EH (cell line): Measurements from ENCODE around the gene DOCK9.
"Not testable (repeated sequence)": the region's sequence is repeated elsewhere in the genome, so short reads cannot be mapped to it uniquely, and the experiment has no call there.

Experiments
- DNase-seq: peaks from one replicate; pipeline ENCODE4 v3.0.0-alpha.2; 2015; ENCODE audit warnings: low read depth

The DOCK9 gene

DNA sequence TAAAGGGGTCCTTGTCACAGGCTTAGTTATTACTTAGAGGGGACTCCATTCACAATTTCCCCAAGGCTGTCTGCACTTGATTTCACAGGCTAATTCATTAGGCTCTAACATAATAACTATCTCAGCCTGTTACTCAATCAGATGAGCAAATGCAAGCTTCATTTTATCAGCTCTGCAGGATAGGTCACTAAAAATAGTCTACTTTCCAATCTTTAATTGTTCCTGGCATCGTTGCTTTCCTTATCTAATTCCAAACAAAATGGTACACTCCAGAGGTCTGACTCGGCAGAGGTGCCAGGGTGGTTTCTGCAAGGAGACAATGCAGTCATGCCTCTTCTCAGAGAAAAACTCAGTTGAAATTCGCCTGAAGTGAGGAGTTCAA lies 155.6 kb downstream of the DOCK9 start:
- DNase-seq: peak; percentile 73

DNA sequence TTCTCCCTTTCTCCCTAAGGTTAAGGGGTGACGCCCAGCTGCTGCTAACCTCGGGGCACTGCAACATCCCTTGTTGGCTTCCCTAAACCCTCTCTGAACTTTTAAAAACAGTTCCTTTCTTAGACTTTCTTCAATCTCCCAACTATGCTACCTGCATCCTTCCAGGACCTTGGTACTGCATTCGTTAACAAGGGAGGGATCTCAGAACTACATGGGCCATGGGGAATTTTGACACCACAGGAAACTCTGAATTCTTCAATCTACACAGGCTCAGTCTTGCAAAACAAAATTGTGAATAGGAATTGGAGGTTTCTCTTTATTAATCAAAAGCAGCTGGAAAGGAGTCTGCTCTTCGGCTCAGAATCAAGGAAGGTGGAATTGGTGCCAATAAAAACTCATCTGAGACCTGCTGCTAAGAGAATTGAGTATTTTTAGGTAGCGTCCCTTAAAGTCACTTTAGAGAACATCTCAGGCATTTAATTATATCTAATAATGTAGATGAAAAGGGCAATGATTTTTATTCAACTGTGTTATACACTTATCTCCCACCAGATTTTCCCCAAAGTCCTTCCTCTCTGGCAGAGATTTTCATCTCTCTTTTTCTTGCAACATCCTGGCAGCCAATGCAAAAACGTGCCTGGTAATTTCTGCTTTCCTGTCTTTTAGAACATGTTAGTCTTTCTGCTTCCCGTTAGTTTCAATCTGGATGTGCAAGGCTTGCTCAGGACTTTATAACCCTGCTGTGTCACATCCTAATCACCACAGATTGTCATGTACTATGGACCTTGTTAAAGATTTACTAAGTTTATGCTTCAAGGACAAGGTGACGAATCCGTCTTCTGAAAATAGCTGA lies 156.3 kb downstream of the DOCK9 start:
- DNase-seq: peak; percentile 58

DNA sequence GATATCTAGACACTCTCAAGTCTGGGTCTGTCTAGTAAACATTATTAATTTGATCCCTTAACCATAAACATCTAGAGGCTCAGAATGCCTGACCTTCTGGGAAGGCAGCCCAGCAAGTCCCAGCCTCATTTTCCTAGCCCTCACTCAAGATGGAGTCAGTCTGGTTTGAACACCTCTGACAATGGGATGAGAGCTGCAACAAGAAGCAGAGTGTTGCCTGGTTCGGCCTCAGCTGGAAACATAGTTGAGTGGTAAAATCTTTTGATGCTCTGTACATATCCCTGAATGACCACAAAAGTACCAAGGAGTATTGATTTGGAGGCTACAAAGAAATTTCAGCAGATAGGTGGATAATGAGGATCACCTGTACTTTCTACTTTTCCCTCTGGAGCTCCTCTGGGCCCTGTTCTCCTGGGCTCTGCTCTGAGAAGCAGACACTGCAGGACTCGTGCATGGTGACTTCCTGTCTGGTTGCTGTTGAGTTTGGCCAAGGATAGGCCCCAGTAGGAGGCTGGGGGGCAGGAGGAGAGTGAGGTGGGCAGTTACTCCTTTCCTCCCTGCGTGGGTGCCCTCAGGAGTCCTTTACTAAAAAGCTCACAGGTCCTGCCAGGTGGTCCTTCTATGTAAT lies 157.0 kb downstream of the DOCK9 start:
- no peak for DNase-seq

DNA sequence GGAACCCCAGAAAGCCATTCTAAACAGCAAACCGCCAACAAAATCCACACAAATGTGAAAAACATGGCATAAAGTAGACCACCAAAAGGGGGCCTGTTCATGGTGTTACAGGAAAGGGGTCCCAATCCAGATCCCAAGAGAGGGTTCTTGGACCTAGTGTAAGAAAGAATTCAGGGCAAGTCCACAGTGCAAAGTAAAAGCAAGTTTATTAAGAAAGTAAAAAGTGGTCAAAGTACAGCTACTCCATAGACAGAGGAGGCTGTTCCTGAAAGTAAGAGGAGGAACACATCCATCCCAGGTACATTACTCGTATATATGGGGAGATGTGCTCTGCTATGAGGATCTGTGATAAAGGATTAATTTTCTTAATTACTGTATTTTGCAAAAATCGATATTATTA lies 157.6 kb downstream of the DOCK9 start:
- DNase-seq: no peak

DNA sequence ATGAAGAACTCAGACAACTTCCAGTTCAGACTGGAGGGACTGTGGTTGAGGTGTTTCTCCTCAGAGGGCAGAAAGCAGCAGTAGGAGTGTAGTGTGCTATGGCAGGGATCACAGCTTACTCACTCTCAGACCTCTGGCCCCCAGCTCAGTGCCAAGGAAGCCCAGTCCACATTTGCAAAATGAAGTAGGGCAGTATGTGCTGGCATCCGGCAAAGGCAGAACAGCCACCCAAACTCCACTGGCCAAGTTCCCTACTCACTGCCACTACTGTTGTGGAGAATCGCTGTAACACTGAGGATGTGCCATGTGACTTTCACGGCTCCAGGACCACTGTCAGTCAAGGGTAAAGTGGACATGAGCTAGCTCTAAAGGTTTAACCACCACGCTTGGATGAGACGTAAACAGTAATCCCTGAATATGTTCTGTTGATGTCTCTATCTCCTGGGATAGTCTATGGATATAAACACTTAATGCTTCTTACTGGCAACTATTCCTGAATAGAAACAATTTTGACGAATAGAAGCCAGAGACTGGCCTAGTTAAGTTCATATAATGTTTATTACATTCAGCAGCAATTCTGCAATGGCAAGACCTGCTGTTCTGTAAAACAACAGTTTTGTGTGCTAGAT lies 158.4 kb downstream of the DOCK9 start:
- no peak for DNase-seq

DNA sequence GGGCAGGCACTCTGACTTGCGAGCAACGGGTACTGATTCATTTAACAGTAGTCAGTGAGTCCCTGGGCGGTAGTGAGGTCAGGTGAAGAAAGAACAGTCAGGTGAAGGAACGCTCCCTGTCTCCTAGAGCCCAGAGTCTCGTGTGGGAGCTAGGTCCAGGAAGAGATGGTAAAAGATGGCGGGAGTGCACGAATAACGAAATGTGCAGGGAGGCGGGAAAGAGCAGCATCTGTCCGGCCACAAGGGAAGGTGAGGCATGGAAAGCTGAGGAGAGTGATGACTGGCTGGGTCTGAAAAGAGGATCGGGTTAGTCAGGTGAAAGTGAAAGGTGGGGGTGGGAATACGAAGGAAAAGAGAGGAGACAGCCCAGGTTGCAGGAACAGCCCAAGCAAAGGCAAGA lies 161.5 kb downstream of the DOCK9 start:
- DNase-seq: no peak

DNA sequence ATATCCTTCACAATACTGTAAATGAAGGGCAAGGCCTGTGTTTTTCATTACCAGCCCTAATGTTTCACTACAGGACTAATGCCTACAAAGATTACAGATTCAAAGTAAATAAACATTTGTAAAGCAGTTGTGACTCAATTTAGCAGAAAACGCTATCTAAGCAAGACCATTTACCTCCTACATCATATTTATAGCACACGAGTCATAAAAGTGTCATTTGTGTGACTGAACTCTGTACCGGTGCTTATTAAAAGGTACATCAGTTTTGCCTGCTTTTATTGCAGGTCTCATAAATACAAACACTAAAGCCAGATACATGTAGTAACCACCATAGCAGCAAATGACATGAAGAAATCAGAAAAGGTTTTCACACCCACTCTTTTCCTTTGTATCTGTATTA lies 163.9 kb downstream of the DOCK9 start:
- peak; percentile 28 for DNase-seq

DNA sequence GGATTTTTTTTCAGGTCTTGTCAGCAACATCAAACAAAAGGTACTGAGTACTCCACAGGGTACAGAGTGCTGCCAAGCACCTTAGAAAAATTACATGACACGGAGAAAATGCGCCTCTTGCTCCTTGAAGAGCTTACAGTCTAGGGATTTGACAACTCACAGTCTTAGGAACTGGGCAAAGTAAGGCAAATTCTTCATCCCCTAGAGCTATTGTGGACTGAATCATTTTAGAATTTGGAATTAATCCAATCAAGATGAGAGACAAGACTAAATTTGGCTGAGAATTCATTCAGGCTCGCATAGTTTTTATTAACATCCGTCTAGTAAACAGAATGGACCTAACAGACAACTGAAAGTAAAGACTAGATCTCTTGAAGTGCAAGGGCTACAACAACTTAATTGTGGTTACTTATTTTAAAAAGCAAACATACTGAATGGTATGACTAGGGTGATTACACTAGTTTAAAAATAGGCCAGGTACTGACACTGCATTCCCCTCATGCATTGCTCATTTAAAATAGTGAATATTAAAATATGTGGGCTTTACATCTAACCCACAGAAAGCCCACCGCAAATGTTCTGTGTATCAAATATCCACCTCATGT lies 165.6 kb downstream of the DOCK9 start:
- not testable (repeated sequence) for DNase-seq

DNA sequence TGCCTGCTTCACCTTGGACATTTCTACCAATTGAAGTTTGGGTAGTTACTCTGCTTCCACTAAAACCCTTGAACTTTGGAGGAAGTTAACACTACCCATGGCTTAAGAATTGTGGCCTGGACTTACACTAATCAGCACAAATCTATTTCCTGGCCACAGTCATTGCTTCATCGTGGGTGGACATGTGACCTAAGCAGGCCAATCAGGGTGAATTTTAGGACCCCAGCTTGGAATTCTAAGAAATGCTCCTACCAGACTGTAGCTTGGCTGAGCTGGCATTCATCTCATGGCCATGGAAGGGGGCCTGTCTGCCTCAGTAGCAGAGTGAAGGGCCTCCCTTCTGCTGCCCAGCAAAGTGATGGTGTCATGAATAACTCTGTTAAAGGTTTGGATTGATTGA lies 167.1 kb downstream of the DOCK9 start:
- peak; percentile 13 for DNase-seq

DNA sequence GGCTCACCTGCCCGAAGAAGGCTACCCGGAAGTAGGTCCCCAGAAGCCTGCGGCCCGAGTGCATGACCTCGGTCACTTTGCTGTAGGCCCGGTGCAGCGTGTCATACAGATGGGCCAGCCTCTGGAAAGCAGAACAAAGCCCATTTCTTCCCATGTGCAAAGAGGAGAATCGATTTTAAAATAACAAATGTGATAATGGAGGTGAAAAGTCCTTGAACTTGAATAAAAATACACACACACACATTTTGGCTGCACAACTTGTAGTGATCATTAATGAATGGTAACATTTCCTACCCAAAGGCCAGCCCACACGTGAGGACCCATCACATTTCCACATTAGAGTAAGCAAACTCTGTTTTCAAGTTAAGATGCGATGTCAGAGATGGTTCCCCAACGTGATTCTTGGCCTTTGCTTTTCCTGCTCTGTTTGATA lies 168.5 kb downstream of the DOCK9 start:
- DNase-seq: no peak

DNA sequence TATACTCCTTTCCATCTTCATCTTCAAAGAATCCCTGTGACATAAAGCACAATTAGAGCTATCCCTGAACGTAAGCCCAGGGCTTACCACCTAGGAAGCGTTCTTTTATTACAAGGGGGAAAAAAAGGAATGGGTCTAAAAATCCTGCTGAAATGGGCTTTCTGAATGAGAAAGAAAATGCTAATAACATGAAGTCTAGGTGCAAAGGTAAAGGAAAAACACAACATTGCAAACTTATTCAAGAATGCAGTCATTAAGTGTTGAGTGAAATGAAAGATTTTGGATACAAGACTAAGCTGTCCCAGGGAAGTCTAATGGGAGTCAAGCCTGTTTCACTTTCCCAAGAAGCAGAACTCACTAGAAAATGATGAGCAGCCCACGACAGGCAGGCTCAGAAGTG lies 170.1 kb downstream of the DOCK9 start:
- DNase-seq: no peak

DNA sequence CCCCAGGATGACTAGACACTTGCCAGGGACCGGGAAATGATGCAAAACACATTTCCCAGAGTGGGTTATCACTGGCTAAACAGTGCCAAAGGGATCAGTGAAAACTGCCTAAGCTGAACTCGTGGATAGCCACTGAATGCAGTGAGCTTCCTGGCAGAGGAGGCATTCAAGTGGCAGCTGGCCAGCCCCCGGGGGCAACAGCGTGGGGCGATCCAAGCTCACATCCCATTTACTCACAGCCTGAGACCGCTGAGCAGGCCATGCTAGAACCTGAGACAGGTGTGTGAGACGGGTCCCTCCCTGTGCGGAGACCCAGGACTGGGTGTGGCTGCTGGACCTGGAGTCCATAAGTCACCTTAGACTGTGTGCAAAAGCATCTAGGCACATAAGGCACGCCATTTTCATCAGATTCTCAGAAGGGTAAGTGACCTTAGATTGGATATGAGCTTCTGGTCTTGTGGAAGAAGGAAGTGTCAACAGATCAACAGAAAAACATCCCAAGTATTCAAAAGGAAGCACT lies 173.5 kb downstream of the DOCK9 start:
- DNase-seq: no peak

DNA sequence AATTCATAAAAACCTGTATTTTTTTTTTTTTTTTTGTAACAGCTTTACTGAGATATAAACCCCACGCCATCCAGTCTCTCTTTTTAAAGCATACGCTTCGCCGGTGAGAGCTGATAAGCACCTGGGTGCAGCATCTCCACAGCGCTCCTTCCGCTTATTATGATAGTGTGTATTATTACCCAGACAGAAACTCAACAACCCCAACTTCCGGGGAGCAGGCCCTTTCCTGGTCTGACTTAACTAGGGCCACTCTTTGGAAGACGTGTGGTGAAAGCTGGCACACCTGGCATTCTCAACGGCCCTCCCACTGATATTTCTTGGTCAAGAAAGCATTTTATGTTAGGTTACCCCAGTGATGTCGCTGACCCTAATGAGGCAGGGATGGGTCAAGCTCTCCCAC lies 173.9 kb downstream of the DOCK9 start:
- no peak for DNase-seq

DNA sequence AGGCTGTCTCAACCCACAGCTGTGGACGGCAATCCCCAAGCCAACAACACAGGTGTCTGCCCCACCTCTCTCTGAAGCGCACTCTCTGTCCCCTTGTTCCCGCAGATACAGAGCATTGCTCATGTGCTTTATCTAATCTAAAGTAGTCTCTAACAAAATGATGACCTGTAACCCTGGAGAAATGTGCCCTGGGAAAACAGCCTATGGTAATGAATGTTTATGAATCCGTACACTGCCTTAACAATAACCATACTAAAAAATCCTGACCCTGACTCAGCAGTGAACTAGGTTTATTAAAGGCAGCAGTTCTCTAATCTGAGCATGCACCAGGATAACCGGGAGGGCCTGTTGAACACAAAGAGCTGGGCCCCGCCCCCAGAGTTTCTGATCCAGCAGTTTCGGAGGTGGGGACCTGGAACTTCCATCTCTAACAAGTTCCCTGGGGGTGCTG lies 174.7 kb downstream of the DOCK9 start:
- no peak for DNase-seq

DNA sequence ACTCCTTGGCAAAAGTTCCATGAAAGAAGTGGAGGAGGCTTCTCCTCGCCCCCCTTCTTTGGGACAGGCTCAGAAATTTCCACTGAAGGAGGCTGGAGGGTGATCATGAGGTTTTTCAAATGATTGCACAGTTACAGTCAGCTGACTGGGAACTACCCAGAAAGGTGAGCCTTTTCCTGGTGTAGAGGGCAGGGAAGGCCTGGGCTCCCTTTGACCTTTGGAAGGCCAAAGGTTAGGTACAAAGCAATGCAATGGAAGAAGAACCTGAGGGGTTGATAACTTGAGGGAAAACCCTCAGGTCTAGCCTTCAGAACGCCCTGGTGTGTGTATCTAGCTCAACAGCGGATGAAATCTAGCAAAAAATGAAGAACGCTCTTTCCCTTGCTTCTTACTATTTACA lies 175.3 kb downstream of the DOCK9 start:
- no peak for DNase-seq

DNA sequence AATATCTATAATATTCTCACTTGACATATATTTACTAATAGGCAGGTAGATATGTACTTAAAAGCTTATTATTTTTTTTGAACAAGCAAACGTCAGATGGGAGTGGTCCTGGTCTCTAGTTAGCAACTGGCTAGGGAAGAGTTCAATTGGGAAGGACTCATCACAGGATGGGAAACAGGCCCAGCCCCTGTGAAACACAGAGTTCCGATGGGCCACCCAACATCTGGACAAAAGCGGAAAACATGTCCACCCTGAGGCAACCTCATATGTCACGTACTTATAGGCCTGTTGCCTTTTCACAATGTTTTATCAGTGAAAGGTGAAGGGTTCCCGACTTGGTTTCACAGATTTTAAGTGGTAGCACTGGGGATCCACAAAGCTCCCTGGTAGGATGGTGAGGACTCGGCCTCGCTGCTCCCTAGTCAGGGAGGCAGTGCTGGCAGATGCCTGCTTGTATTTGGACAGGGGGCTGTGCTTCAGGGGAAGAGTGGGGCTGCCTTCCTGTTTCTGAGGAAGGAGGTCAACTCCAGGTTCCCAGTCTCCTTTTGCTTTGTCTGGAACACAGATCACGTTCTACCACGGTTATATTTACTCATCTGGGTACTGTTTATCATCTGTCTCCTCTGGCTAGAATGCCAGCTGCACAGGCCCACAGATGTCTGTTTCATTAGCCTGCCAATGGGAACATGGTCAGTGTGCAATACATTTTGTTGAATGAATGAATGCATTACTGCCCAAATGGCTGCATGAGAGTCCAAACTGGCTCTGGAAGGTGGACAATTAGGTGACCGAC lies 176.0 kb downstream of the DOCK9 start:
- DNase-seq: no peak

DNA sequence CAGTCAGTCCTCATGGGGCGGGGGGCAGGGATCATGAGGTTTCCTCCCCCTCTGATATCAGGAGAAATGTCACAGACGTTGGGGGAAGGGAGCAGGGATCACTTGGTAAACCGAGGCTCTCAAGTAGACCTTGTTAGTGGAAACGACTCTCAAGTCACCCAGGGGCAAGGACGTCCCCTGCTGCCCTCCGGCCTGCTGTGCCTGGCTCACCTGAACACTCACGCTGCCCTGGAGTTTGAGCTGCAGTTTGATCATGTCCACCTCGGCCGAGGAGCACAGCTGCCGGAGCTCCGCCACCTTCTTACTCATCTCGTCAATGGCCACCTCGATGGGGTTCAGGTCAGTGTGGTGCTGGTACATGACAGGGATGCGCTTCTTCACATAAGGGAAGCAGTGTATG lies 177.8 kb downstream of the DOCK9 start:
- DNase-seq: no peak

DNA sequence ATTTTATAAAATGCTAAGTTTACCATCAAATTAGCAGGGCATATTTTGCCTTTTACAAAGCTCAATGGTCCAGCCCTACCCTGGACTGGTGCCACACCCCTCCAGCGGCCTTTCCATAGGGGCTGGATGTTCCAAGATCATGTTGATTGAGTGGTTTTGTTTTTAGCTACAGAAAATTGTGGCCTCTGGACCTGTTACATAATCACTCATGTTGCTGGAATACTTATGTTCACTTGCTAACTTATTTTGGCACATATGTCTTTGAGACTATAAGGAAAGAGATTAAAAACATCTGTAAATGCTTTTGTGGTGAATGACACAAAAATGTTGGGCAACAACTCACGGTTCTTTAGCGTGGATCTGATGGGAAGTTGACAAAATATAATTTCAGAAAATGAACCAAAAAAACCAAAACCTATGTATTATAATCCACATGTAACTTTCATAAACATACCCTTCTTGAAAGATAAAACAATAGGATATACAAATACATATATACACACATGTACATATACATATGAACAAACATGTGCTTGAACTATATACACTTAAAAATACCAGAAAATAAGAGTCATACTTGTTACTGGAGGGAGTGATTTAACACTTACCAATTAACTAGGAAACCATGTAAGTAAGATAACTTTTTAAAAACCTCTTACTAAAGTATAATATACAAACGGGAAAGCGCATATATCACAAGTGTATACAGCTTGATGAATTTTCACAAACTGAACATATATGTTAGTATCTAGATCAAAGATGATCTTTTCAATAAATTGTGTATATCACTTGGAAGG lies 178.8 kb downstream of the DOCK9 start:
- peak; percentile 81 for DNase-seq

DNA sequence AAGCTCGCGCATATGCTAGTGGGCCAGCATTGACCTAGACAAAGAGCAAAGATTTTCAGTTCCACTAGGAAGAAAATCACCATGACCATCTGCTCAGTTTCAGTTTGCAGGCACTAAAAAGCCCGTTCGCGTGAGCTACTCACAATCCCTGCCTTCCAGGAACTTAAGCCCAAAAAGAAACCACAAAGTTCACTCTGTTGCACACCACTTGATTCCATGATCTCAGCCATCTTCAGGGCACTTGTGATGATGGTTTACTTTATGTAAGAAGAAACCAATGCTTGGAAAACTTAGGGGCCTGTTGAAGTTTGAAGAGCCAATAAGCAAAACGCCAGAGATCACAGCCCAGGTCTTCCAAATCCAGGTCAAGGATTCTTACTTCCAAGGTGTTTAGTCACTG lies 180.4 kb downstream of the DOCK9 start:
- no peak for DNase-seq

DNA sequence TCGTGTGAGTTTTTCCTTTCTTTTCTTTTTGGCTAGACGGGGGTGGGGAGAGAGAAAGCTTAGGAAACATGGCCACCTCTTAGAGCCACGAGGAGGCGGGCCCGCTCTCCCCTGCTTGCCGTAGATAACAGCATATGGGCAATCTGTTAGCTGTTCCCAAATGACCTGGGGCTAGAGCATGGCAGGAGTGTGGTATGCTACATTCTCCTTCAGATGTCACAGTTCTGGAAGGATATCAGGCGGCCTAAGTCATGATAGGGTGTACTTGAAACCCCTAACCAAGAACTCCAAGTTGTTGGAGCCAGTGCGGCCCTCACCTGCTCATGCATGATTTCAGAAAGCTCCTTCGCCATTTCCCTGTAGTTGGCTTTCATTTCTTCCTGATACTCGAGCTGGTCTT lies 181.1 kb downstream of the DOCK9 start:
- DNase-seq: no peak

DNA sequence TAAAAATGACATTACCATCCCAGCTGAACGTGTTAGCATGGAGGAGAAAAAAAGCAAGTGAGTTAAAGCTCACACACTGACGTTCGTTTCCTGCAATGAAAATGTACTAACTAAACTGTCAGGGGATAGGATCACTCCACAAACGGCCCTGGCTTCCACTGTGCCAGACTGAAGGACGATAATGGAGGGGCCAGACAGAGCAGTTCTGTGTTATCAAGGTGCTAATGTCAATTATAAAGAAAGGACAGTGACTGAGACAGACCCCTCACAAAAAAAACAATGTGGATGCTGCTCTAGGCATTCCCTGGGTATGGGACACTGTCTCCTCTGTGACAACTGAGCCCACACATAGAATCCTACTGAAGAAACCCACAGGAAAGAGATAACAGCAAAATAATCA lies 181.7 kb downstream of the DOCK9 start:
- DNase-seq: no peak
